Measurements from ENCODE around the gene PKP3. TPM values are rescaled to one million over a fixed set of nuclear protein-coding genes. Genes with fewer than 3 reads are reported as not detected.

Gene PKP3
- polyA plus RNA-seq, 1 donor (not counting 4 experiments of a cell fraction or from before 2014, with no cell fraction given): 125 TPM

GRCh38 chr11:377883-378500 is 16.0 kb upstream of the PKP3 start:
- Histone ChIP-seq H3K9me3 (ENCODE audit: control insufficient read depth, low read depth, low read length) (no peaks in the 10 kb centered on the region), H3K27ac (ENCODE audit: control insufficient read depth, insufficient read depth, low read length) (no peak overlapping the region), H3K27me3 (ENCODE audit: control insufficient read depth, extremely low read depth, insufficient read depth, low read length) (peaks cover under 1% of the 10 kb centered on the region), H3K9ac (ENCODE audit: control insufficient read depth, extremely low read depth, insufficient read depth, low read length) (no peak overlapping the region), H2AFZ (ENCODE audit: control insufficient read depth, low read length) (no peak overlapping the region), H4K20me1 (ENCODE audit: control insufficient read depth, extremely low read depth, insufficient read depth, low read length) (peaks cover 4% of the 10 kb centered on the region), H3K4me3 (ENCODE audit: control insufficient read depth in 2 of 3, extremely low read depth in 1 of 3, insufficient read depth in 2 of 3, low read depth in 1 of 3, low read length in 3 of 3) (no peak overlapping the region), H3K4me1 (ENCODE audit: control insufficient read depth, extremely low read depth, insufficient read depth, low read length) (no peaks in the 10 kb centered on the region), H3K4me2 (ENCODE audit: control insufficient read depth, extremely low read depth, insufficient read depth, low read depth, low read length) (no peak overlapping the region), H3K9me1 (ENCODE audit: control insufficient read depth, extremely low read depth, insufficient read depth, low read length) (no peaks in the 10 kb centered on the region), H3K79me2 (ENCODE audit: control insufficient read depth, insufficient read depth, low read length) (no peaks in the 10 kb centered on the region), H3K36me3 (ENCODE audit: control insufficient read depth in 2 of 2, extremely low read depth in 1 of 2, insufficient read depth in 2 of 2, low read length in 2 of 2) (no peaks in the 10 kb centered on the region)
- dilution Hi-C loops (cut with MboI; ENCODE audit: extremely low pct_ligation_motif_present, low sequenced_read_pairs): no loop called here
- DNase-seq (ENCODE audit: low read depth, low spot score): no peak
- FAIRE-seq: no peak
- TF ChIP-seq CTCF (optimal IDR thresholded peaks at IDR 0.05 in 1 of 3, IDR thresholded peaks at IDR 0.05 in 1 of 3, conservative IDR thresholded peaks at IDR 0.05 in 1 of 3; ENCODE audit: extremely low read depth in 1 of 3, insufficient read depth in 2 of 3, low read length in 3 of 3): no peak
- TF ChIP-seq EZH2 (IDR thresholded peaks at IDR 0.05; ENCODE audit: low read length): no peak

- DNase-seq (ENCODE audit: low read depth, low spot score) (no peak), FAIRE-seq (no peak)
- Histone ChIP-seq H3K4me1 (ENCODE audit: control insufficient read depth, extremely low read depth, insufficient read depth, low read length) (no peaks in the 10 kb centered on the region), H2AFZ (ENCODE audit: control insufficient read depth, low read length) (no peak overlapping the region), H3K27ac (ENCODE audit: control insufficient read depth, insufficient read depth, low read length) (no peak overlapping the region), H3K9ac (ENCODE audit: control insufficient read depth, extremely low read depth, insufficient read depth, low read length) (no peak overlapping the region), H3K4me3 (ENCODE audit: control insufficient read depth in 2 of 3, extremely low read depth in 1 of 3, insufficient read depth in 2 of 3, low read depth in 1 of 3, low read length in 3 of 3) (no peak overlapping the region), H3K36me3 (ENCODE audit: control insufficient read depth in 2 of 2, extremely low read depth in 1 of 2, insufficient read depth in 2 of 2, low read length in 2 of 2) (peaks cover 0 to 2% of the 10 kb centered on the region in 2 experiments), H3K27me3 (ENCODE audit: control insufficient read depth, extremely low read depth, insufficient read depth, low read length) (no peaks in the 10 kb centered on the region), H4K20me1 (ENCODE audit: control insufficient read depth, extremely low read depth, insufficient read depth, low read length) (peaks cover 4% of the 10 kb centered on the region), H3K4me2 (ENCODE audit: control insufficient read depth, extremely low read depth, insufficient read depth, low read depth, low read length) (no peak overlapping the region), H3K9me3 (ENCODE audit: control insufficient read depth, low read depth, low read length) (no peaks in the 10 kb centered on the region), H3K79me2 (ENCODE audit: control insufficient read depth, insufficient read depth, low read length) (no peaks in the 10 kb centered on the region), H3K9me1 (ENCODE audit: control insufficient read depth, extremely low read depth, insufficient read depth, low read length) (no peaks in the 10 kb centered on the region)
- dilution Hi-C loops (cut with MboI; ENCODE audit: extremely low pct_ligation_motif_present, low sequenced_read_pairs): no loop called here
- TF ChIP-seq EZH2 (IDR thresholded peaks at IDR 0.05; ENCODE audit: low read length) (no peak), CTCF (optimal IDR thresholded peaks at IDR 0.05 in 1 of 3, IDR thresholded peaks at IDR 0.05 in 1 of 3, conservative IDR thresholded peaks at IDR 0.05 in 1 of 3; ENCODE audit: extremely low read depth in 1 of 3, insufficient read depth in 2 of 3, low read length in 3 of 3) (no peak)
These were observed 14.6 kb upstream of the PKP3 start for GRCh38 chr11:379205-380094.
